Sigmoid colon (tissue), 4 donors: ENCODE measurements around the gene SH3RF3.

Experiments used
- POLR2A ChIP-seq, 2 donors: fragments of 450-650 bp; IDR thresholded peaks; one replicate each; pipeline ENCODE4 v1.6.1; 2016; ENCODE audit warnings: antibody characterized with exemption in 2 of 2, mild to moderate bottlenecking in 2 of 2, moderate library complexity in 2 of 2
- POLR2AphosphoS5 ChIP-seq, 4 donors: sonication (generic); formaldehyde crosslinking; IDR thresholded peaks; one replicate each; pipeline ENCODE4 v1.6.1; 2017; ENCODE audit warnings: antibody characterized with exemption in 4 of 4
- TF ChIP-seq, protein P1 (sequence below), 4 experiments: fragments of 450-650 bp in 3 of 4; fragments of 200-600 bp in 1 of 4; IDR thresholded peaks; one replicate each; pipeline ENCODE4 v1.5.1; 2016 to 2019; ENCODE audit warnings: antibody characterized with exemption in 4 of 4, mild to moderate bottlenecking in 3 of 4, moderate library complexity in 2 of 4

- no peak for TF ChIP-seq POLR2A (IDR thresholded peaks at IDR 0.05)
- TF ChIP-seq, protein P1, sequence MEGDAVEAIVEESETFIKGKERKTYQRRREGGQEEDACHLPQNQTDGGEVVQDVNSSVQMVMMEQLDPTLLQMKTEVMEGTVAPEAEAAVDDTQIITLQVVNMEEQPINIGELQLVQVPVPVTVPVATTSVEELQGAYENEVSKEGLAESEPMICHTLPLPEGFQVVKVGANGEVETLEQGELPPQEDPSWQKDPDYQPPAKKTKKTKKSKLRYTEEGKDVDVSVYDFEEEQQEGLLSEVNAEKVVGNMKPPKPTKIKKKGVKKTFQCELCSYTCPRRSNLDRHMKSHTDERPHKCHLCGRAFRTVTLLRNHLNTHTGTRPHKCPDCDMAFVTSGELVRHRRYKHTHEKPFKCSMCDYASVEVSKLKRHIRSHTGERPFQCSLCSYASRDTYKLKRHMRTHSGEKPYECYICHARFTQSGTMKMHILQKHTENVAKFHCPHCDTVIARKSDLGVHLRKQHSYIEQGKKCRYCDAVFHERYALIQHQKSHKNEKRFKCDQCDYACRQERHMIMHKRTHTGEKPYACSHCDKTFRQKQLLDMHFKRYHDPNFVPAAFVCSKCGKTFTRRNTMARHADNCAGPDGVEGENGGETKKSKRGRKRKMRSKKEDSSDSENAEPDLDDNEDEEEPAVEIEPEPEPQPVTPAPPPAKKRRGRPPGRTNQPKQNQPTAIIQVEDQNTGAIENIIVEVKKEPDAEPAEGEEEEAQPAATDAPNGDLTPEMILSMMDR (IDR thresholded peaks at IDR 0.05) = no peak
- no peak for TF ChIP-seq POLR2AphosphoS5 (IDR thresholded peaks at IDR 0.05)
Observed at GRCh38 chr2:109277406-109277805, 148.4 kb downstream of the SH3RF3 start.
